ENCODE data around the gene OR2V2.
"Not testable (repeated sequence)": the region's sequence is repeated elsewhere in the genome, so short reads cannot be mapped to it uniquely, and the experiment has no call there.

The OR2V2 gene

GRCh38 chr5:181146927-181147636 lies at the start of gene OR2V2:
Gene OR2V2 (plus strand): TSS chr5:181147586. CDS start chr5:181154943, 7,357 bp downstream.
- not testable (repeated sequence) for DNase-seq (ENCODE audit: low read depth in 2 of 2)

GRCh38 chr5:181097759-181098491 lies 49.5 kb upstream of the OR2V2 start:
- DNase-seq (ENCODE audit: low read depth in 2 of 2) = not testable (repeated sequence)

GRCh38 chr5:181098762-181099601 lies 48.4 kb upstream of the OR2V2 start:
- DNase-seq (ENCODE audit: low read depth in 2 of 2) = no peak

GRCh38 chr5:181099602-181100086 lies 47.7 kb upstream of the OR2V2 start:
- DNase-seq (ENCODE audit: low read depth in 2 of 2) = no peak

GRCh38 chr5:181100121-181100875 lies 47.1 kb upstream of the OR2V2 start:
- no peak for DNase-seq (ENCODE audit: low read depth in 2 of 2)

GRCh38 chr5:181101030-181101641 lies 46.2 kb upstream of the OR2V2 start:
- not testable (repeated sequence) for DNase-seq (ENCODE audit: low read depth in 2 of 2)

GRCh38 chr5:181101930-181102674 lies 45.3 kb upstream of the OR2V2 start:
- not testable (repeated sequence) for DNase-seq (ENCODE audit: low read depth in 2 of 2)

- DNase-seq (ENCODE audit: low read depth in 2 of 2) = not testable (repeated sequence)
Observed at GRCh38 chr5:181104259-181104568, 43.2 kb upstream of the OR2V2 start.

- not testable (repeated sequence) for DNase-seq (ENCODE audit: low read depth in 2 of 2)
Observed at GRCh38 chr5:181104606-181105390, 42.6 kb upstream of the OR2V2 start.

- no peak for DNase-seq (ENCODE audit: low read depth in 2 of 2)
Observed at GRCh38 chr5:181105391-181106025, 41.9 kb upstream of the OR2V2 start.

GRCh38 chr5:181107699-181108098 lies 39.7 kb upstream of the OR2V2 start:
- DNase-seq (ENCODE audit: low read depth in 2 of 2) = no peak

GRCh38 chr5:181108578-181109165 lies 38.7 kb upstream of the OR2V2 start:
- no peak for DNase-seq (ENCODE audit: low read depth in 2 of 2)

- no peak for DNase-seq (ENCODE audit: low read depth in 2 of 2)
Observed at GRCh38 chr5:181109489-181110013, 37.8 kb upstream of the OR2V2 start.

- no peak for DNase-seq (ENCODE audit: low read depth in 2 of 2)
Observed at GRCh38 chr5:181111010-181111409, 36.4 kb upstream of the OR2V2 start.

GRCh38 chr5:181112476-181112875 lies 34.9 kb upstream of the OR2V2 start:
- no peak for DNase-seq (ENCODE audit: low read depth in 2 of 2)

GRCh38 chr5:181113572-181113971 lies 33.8 kb upstream of the OR2V2 start:
- not testable (repeated sequence) for DNase-seq (ENCODE audit: low read depth in 2 of 2)

- no peak for DNase-seq (ENCODE audit: low read depth in 2 of 2)
Observed at GRCh38 chr5:181114284-181114843, 33.0 kb upstream of the OR2V2 start.

All from stimulated activated CD8-positive, alpha-beta memory T cell treated with anti-CD3 and anti-CD28 coated beads, Interleukin-15, amount 100 ng/mL, for 4 hours (primary cell).